ENCODE results near the gene ZSWIM6.

Gene ZSWIM6

GRCh38 chr5:61370506-61370905 lies 38.4 kb downstream of the ZSWIM6 start:
- H2AFZ ChIP-seq (ENCODE audit: low read length) = no peak overlapping the region
- no peaks in the 10 kb centered on the region for H3K27me3 ChIP-seq (replicated peaks; ENCODE audit: insufficient read depth, low read length)
- no peak overlapping the region for H3K4me3 ChIP-seq (ENCODE audit: low read length)
- H4K20me1 ChIP-seq (ENCODE audit: insufficient read depth, low read length) = no peaks in the 10 kb centered on the region
- no peak overlapping the region for H3K4me2 ChIP-seq (ENCODE audit: low read depth, low read length)
- H3K9me3 ChIP-seq (replicated peaks; ENCODE audit: insufficient read depth, low read length) = no peaks in the 10 kb centered on the region
- no peak overlapping the region for H3K9ac ChIP-seq (ENCODE audit: low read length)
- H3K36me3 ChIP-seq (replicated peaks; ENCODE audit: insufficient read depth, low read length) = no peaks in the 10 kb centered on the region
- TF ChIP-seq CTCF (IDR thresholded peaks at IDR 0.05; ENCODE audit: low read length) (no peak), EZH2phosphoT487 (IDR thresholded peaks at IDR 0.05; ENCODE audit: low read length) (no peak), EZH2 (optimal IDR thresholded peaks at IDR 0.05; ENCODE audit: low read depth, low read length) (no peak)
- H3K27ac ChIP-seq (ENCODE audit: low read length) = no peak overlapping the region
- no peaks in the 10 kb centered on the region for H3K79me2 ChIP-seq (ENCODE audit: low read length)
- DNase-seq = no peak
- H3F3A ChIP-seq (ENCODE audit: insufficient read depth, low read length) = no peaks in the 10 kb centered on the region
- no peaks in the 10 kb centered on the region for H3K4me1 ChIP-seq (ENCODE audit: low read length)
- no peaks in the 10 kb centered on the region for H3K9me2 ChIP-seq (replicated peaks; ENCODE audit: insufficient read depth, low read length)

DNA sequence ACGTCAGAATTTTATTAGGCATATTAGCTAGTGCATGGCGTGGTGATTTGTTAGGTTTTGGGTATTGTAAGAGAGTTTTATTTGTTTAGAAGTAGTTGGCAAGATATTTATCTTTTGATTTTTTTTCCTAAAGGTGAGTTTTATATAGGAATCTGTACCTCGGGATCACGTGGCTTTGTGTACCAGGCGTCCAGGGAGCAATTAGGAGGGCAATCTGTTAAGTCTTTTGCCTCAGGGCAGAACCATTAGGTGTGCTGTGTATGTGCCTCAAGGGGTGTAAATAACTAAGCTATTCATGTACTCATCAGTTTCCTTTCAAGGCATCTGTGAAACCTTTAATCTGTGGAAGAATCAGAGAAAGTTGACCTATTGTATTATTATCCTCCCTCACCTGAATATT lies 39.4 kb downstream of the ZSWIM6 start:
- no peak overlapping the region for H3K4me2 ChIP-seq (ENCODE audit: low read depth, low read length)
- H3K9me3 ChIP-seq (replicated peaks; ENCODE audit: insufficient read depth, low read length) = no peaks in the 10 kb centered on the region
- no peak for DNase-seq

DNA sequence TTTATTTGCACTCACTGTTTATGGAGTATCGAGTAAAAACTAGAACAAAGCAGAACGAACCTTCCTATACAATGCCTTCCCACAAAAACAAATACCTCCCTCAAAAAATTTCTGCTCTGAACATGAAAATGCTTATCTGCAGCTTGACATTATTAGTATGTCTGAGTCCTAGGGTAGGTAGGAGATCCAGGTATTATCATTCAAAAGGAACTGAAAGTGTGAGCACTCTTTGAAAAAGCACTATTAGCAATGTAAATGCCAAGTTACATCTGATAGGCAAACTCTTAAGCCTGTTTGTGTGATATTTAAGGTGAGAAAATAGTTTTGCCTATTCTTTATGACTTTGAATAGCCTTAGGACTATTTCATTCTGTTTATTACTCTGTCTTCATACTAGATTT lies 47.6 kb downstream of the ZSWIM6 start:
- no peak overlapping the region for H3K4me2 ChIP-seq (ENCODE audit: low read depth, low read length)

More for the DNA sequence above, 39.4 kb downstream of the ZSWIM6 start:
- no peak for TF ChIP-seq EZH2 (optimal IDR thresholded peaks at IDR 0.05; ENCODE audit: low read depth, low read length)
- no peak for TF ChIP-seq CTCF (IDR thresholded peaks at IDR 0.05; ENCODE audit: low read length)
- no peak for TF ChIP-seq EZH2phosphoT487 (IDR thresholded peaks at IDR 0.05; ENCODE audit: low read length)
- Histone ChIP-seq H3K27me3 (replicated peaks; ENCODE audit: insufficient read depth, low read length) (no peaks in the 10 kb centered on the region), H3K4me1 (ENCODE audit: low read length) (no peaks in the 10 kb centered on the region), H2AFZ (ENCODE audit: low read length) (no peak overlapping the region), H3F3A (ENCODE audit: insufficient read depth, low read length) (no peaks in the 10 kb centered on the region), H3K9ac (ENCODE audit: low read length) (no peak overlapping the region), H3K9me2 (replicated peaks; ENCODE audit: insufficient read depth, low read length) (no peaks in the 10 kb centered on the region), H3K36me3 (replicated peaks; ENCODE audit: insufficient read depth, low read length) (no peaks in the 10 kb centered on the region), H3K27ac (ENCODE audit: low read length) (no peak overlapping the region), H3K4me3 (ENCODE audit: low read length) (no peak overlapping the region), H3K79me2 (ENCODE audit: low read length) (no peaks in the 10 kb centered on the region), H4K20me1 (ENCODE audit: insufficient read depth, low read length) (no peaks in the 10 kb centered on the region)

More for the DNA sequence above, 47.6 kb downstream of the ZSWIM6 start:
- H3K27ac ChIP-seq (ENCODE audit: low read length) = no peak overlapping the region
- H3K79me2 ChIP-seq (ENCODE audit: low read length) = no peaks in the 10 kb centered on the region
- H3K27me3 ChIP-seq (replicated peaks; ENCODE audit: insufficient read depth, low read length) = no peaks in the 10 kb centered on the region
- no peaks in the 10 kb centered on the region for H3K36me3 ChIP-seq (replicated peaks; ENCODE audit: insufficient read depth, low read length)
- no peak for TF ChIP-seq CTCF (IDR thresholded peaks at IDR 0.05; ENCODE audit: low read length)
- TF ChIP-seq EZH2phosphoT487 (IDR thresholded peaks at IDR 0.05; ENCODE audit: low read length) = no peak
- no peak for TF ChIP-seq EZH2 (optimal IDR thresholded peaks at IDR 0.05; ENCODE audit: low read depth, low read length)
- H3K9ac ChIP-seq (ENCODE audit: low read length) = no peak overlapping the region
- no peak overlapping the region for H3K4me3 ChIP-seq (ENCODE audit: low read length)
- H2AFZ ChIP-seq (ENCODE audit: low read length) = no peak overlapping the region
- no peak for DNase-seq
- no peaks in the 10 kb centered on the region for H3F3A ChIP-seq (ENCODE audit: insufficient read depth, low read length)
- no peaks in the 10 kb centered on the region for H3K9me2 ChIP-seq (replicated peaks; ENCODE audit: insufficient read depth, low read length)
- no peaks in the 10 kb centered on the region for H3K9me3 ChIP-seq (replicated peaks; ENCODE audit: insufficient read depth, low read length)
- no peaks in the 10 kb centered on the region for H3K4me1 ChIP-seq (ENCODE audit: low read length)
- H4K20me1 ChIP-seq (ENCODE audit: insufficient read depth, low read length) = no peaks in the 10 kb centered on the region
